NCI-H1092 (cell line): ENCODE results near the gene KCNIP4.

Experiments
- DNase-seq: peaks from one replicate; lab custom pipeline; 2025; lab: John Stamatoyannopoulos, UW

The KCNIP4 gene

GRCh38 chr4:21061902-21062301 lies 886.7 kb downstream of the KCNIP4 start:
- no peak for DNase-seq

GRCh38 chr4:21046141-21046540 lies 902.4 kb downstream of the KCNIP4 start:
- no peak for DNase-seq

- no peak for DNase-seq
Measured at GRCh38 chr4:21045119-21045518, 903.5 kb downstream of the KCNIP4 start.

GRCh38 chr4:21041708-21042107 lies 906.9 kb downstream of the KCNIP4 start:
- no peak for DNase-seq

GRCh38 chr4:21034728-21035127 lies 913.8 kb downstream of the KCNIP4 start:
- DNase-seq: no peak

GRCh38 chr4:21032089-21032645 lies 916.4 kb downstream of the KCNIP4 start:
- DNase-seq: no peak

GRCh38 chr4:21018817-21019216 lies 929.8 kb downstream of the KCNIP4 start:
- no peak for DNase-seq

GRCh38 chr4:21013501-21013900 lies 935.1 kb downstream of the KCNIP4 start:
- DNase-seq: no peak

- no peak for DNase-seq
Measured at GRCh38 chr4:21012851-21013331, 935.7 kb downstream of the KCNIP4 start.

- DNase-seq: no peak
Measured at GRCh38 chr4:21011106-21011505, 937.5 kb downstream of the KCNIP4 start.

- no peak for DNase-seq
Measured at GRCh38 chr4:21009956-21010355, 938.6 kb downstream of the KCNIP4 start.

GRCh38 chr4:21005647-21006046 lies 942.9 kb downstream of the KCNIP4 start:
- DNase-seq: no peak

- no peak for DNase-seq
Measured at GRCh38 chr4:21002976-21003375, 945.6 kb downstream of the KCNIP4 start.

GRCh38 chr4:21002286-21002685 lies 946.3 kb downstream of the KCNIP4 start:
- no peak for DNase-seq

- DNase-seq: no peak
Measured at GRCh38 chr4:21001490-21001889, 947.1 kb downstream of the KCNIP4 start.

- no peak for DNase-seq
Measured at GRCh38 chr4:20997886-20998285, 950.7 kb downstream of the KCNIP4 start.

GRCh38 chr4:20995610-20996009 lies 953.0 kb downstream of the KCNIP4 start:
- DNase-seq: no peak

- no peak for DNase-seq
Measured at GRCh38 chr4:20995015-20995414, 953.6 kb downstream of the KCNIP4 start.

GRCh38 chr4:20992002-20992401 lies 956.6 kb downstream of the KCNIP4 start:
- DNase-seq: no peak

- no peak for DNase-seq
Measured at GRCh38 chr4:20987191-20987590, 961.4 kb downstream of the KCNIP4 start.

- no peak for DNase-seq
Measured at GRCh38 chr4:20984576-20984836, 964.1 kb downstream of the KCNIP4 start.

- DNase-seq: peak; percentile 17
Measured at GRCh38 chr4:20983763-20984575, 964.6 kb downstream of the KCNIP4 start.

GRCh38 chr4:20982544-20982943 lies 966.0 kb downstream of the KCNIP4 start:
- DNase-seq: no peak

- DNase-seq: no peak
Measured at GRCh38 chr4:20960291-20960690, 988.3 kb downstream of the KCNIP4 start.
